Activated CD4-positive, alpha-beta memory T cell treated with anti-CD3 and anti-CD28 coated beads, Interleukin-2, amount 10 ng/mL, durations not matched to agents 7 days and 5 days (primary cell): Measurements from ENCODE around the gene NAA15. TPM values are rescaled to one million over a fixed set of nuclear protein-coding genes. Genes with fewer than 3 reads are reported as not detected.
A peak's percentile ranks its signal among the peaks of the same experiment; 100 is the strongest.

Experiments
- CTCF ChIA-PET: fragments of 350-600 bp; sonication (Branson Sonifier 250); formaldehyde crosslinking; loops from one replicate; lab custom pipeline; 2021; ENCODE audit warnings: antibody characterized with exemption, inconsistent platforms; lab: Charles Lee
- POLR2A ChIA-PET: fragments of 350-600 bp; sonication (Branson Sonifier 250); formaldehyde crosslinking; loops from one replicate; lab custom pipeline; 2021; ENCODE audit warnings: antibody characterized with exemption; lab: Charles Lee
- DNase-seq: peaks from one replicate; pipeline ENCODE4 v3.0.0-alpha.2; 2020
- H3K27ac Mint-ChIP-seq: one replicate; pipeline ENCODE4 v1.8.0; 2021; ENCODE audit warnings: mild to moderate bottlenecking, mixed read lengths
- H3K27me3 Mint-ChIP-seq: one replicate; pipeline ENCODE4 v1.8.0; 2021; ENCODE audit warnings: mixed read lengths
- H3K36me3 Mint-ChIP-seq: one replicate; pipeline ENCODE4 v1.8.0; 2021; ENCODE audit warnings: low read depth, mixed read lengths
- H3K4me1 Mint-ChIP-seq: one replicate; pipeline ENCODE4 v1.8.0; 2021; ENCODE audit warnings: mixed read lengths
- H3K4me3 Mint-ChIP-seq: one replicate; pipeline ENCODE4 v1.8.0; 2021; ENCODE audit warnings: mild to moderate bottlenecking, mixed read lengths
- H3K9me3 Mint-ChIP-seq: one replicate; pipeline ENCODE4 v1.8.0; 2021; ENCODE audit warnings: mixed read lengths
- total RNA-seq, 2 experiments: library from RNA; stranded (reverse); gene quantifications; one replicate each; pipeline ENCODE4 v1.2.3, GENCODE V29; 2021

Gene NAA15
- total RNA-seq, 2 experiments from 2014 or later: 45.7 to 52.5 TPM

- peak overlapping the region; percentile 12 for H3K4me3 Mint-ChIP-seq
- H3K36me3 Mint-ChIP-seq: no peaks in the 10 kb centered on the region
- DNase-seq: no peak
- no peaks in the 10 kb centered on the region for H3K9me3 Mint-ChIP-seq
- peaks cover 17% of the 10 kb centered on the region for H3K4me1 Mint-ChIP-seq
- H3K27ac Mint-ChIP-seq: no peak overlapping the region
- POLR2A ChIA-PET: no interaction called here
- CTCF ChIA-PET: no interaction called here
- H3K27me3 Mint-ChIP-seq: peaks cover 48% of the 10 kb centered on the region
Measured at GRCh38 chr4:139278485-139278884, 22.8 kb upstream of the NAA15 start.

GRCh38 chr4:139278912-139279759 is 22.2 kb upstream of the NAA15 start:
- CTCF ChIA-PET: interaction anchor here (1.4 kb wide), 1 partner anchor 51 kb away, joined by 3 read pairs; no protein-coding TSS in a partner anchor
- DNase-seq: no peak
- POLR2A ChIA-PET: interaction anchor here (0.9 kb wide), 1 partner anchor 102 kb away, joined by 3 read pairs; no protein-coding TSS in a partner anchor
- Mint-ChIP-seq H3K4me1 (peaks cover 17% of the 10 kb centered on the region), H3K27me3 (peaks cover 48% of the 10 kb centered on the region), H3K27ac (no peak overlapping the region), H3K9me3 (no peaks in the 10 kb centered on the region), H3K36me3 (peaks cover under 1% of the 10 kb centered on the region), H3K4me3 (peak overlapping the region; percentile 59)

- peak within 1 kb of the TSS; percentile 59 for H3K4me3 Mint-ChIP-seq
Measured at GRCh38 chr4:139279760-139280620, 21.3 kb upstream of the NAA15 start, which contains the start of gene MGARP. MGARP (minus strand) TSS chr4:139280225; CDS start chr4:139280158, 67 bp downstream.

GRCh38 chr4:139282065-139282720 is 19.1 kb upstream of the NAA15 start:
- Mint-ChIP-seq H3K9me3 (peaks cover 10% of the 10 kb centered on the region), H3K27me3 (peaks cover 36% of the 10 kb centered on the region), H3K4me1 (peaks cover 17% of the 10 kb centered on the region), H3K36me3 (peaks cover 9% of the 10 kb centered on the region), H3K4me3 (no peak overlapping the region), H3K27ac (no peak overlapping the region)
- ChIA-PET CTCF (interaction anchor here (0.9 to 2.9 kb wide), 3 partner anchors 11 to 16 kb away, joined by 3 to 15 read pairs (median 4); no protein-coding TSS in a partner anchor), POLR2A (interaction anchor here (1.6 kb wide), 1 partner anchor 19 kb away, joined by 5 read pairs; the partner anchor contains the start of gene NAA15)
- no peak for DNase-seq

More at GRCh38 chr4:139279760-139280620, 21.3 kb upstream of the NAA15 start, which contains the start of gene MGARP:
- ChIA-PET POLR2A (interaction anchor here (0.9 kb wide), 1 partner anchor 103 kb away, joined by 3 read pairs; no protein-coding TSS in a partner anchor), CTCF (interaction anchor here (1.4 to 2.9 kb wide), 3 partner anchors 16 to 249 kb away, joined by 3 to 15 read pairs (median 4); no protein-coding TSS in a partner anchor)
- H3K9me3 Mint-ChIP-seq: peaks cover 5% of the 10 kb centered on the region
- H3K4me1 Mint-ChIP-seq: peaks cover 17% of the 10 kb centered on the region
- no peak for DNase-seq
- peaks cover 9% of the 10 kb centered on the region for H3K36me3 Mint-ChIP-seq
- peaks cover 47% of the 10 kb centered on the region for H3K27me3 Mint-ChIP-seq
- H3K27ac Mint-ChIP-seq: no peak within 1 kb of the TSS

GRCh38 chr4:139282721-139283075 is 18.6 kb upstream of the NAA15 start:
- no peak overlapping the region for H3K4me3 Mint-ChIP-seq
- peaks cover 10% of the 10 kb centered on the region for H3K9me3 Mint-ChIP-seq
- peaks cover 9% of the 10 kb centered on the region for H3K36me3 Mint-ChIP-seq
- ChIA-PET POLR2A (interaction anchor here (1.6 kb wide), 1 partner anchor 18 kb away, joined by 5 read pairs; the partner anchor contains the start of gene NAA15), CTCF (interaction anchor here (0.9 to 2.9 kb wide), 4 partner anchors 11 to 18 kb away, joined by 3 to 15 read pairs (median 4); partner anchors contain the start of gene NAA15)
- H3K4me1 Mint-ChIP-seq: peaks cover 17% of the 10 kb centered on the region
- DNase-seq: no peak
- H3K27ac Mint-ChIP-seq: no peak overlapping the region
- peaks cover 33% of the 10 kb centered on the region for H3K27me3 Mint-ChIP-seq

GRCh38 chr4:139286186-139286698 is 15.1 kb upstream of the NAA15 start:
- POLR2A ChIA-PET: no interaction called here

GRCh38 chr4:139295206-139295941 is 5.9 kb upstream of the NAA15 start:
- CTCF ChIA-PET: interaction anchor here (0.6 to 3.4 kb wide), 44 partner anchors 10 to 281 kb away, joined by 3 to 61 read pairs (median 6); partner anchors contain the start of genes ELF2, NOCT and SETD7
- Mint-ChIP-seq H3K9me3 (no peaks in the 10 kb centered on the region), H3K4me1 (peaks cover 33% of the 10 kb centered on the region), H3K27ac (peak overlapping the region; percentile 78), H3K36me3 (peaks cover 28% of the 10 kb centered on the region), H3K27me3 (no peaks in the 10 kb centered on the region), H3K4me3 (peak overlapping the region; percentile 92)
- POLR2A ChIA-PET: interaction anchor here (0.8 to 5.3 kb wide), 14 partner anchors 11 to 280 kb away, joined by 3 to 21 read pairs (median 4); partner anchors contain the start of genes ELF2, NOCT and RAB33B
- DNase-seq: peak; percentile 96

More at GRCh38 chr4:139286186-139286698, 15.1 kb upstream of the NAA15 start:
- H3K9me3 Mint-ChIP-seq: peaks cover 10% of the 10 kb centered on the region
- H3K27ac Mint-ChIP-seq: no peak overlapping the region
- H3K4me1 Mint-ChIP-seq: no peaks in the 10 kb centered on the region
- DNase-seq: no peak
- CTCF ChIA-PET: interaction anchor here (4.4 kb wide), 1 partner anchor 10 kb away, joined by 20 read pairs; no protein-coding TSS in a partner anchor
- H3K4me3 Mint-ChIP-seq: no peak overlapping the region
- peaks cover 21% of the 10 kb centered on the region for H3K36me3 Mint-ChIP-seq
- H3K27me3 Mint-ChIP-seq: peaks cover 2% of the 10 kb centered on the region

- Mint-ChIP-seq H3K27me3 (no peaks in the 10 kb centered on the region), H3K4me1 (peaks cover 38% of the 10 kb centered on the region), H3K4me3 (peak overlapping the region; percentile 92), H3K9me3 (no peaks in the 10 kb centered on the region), H3K36me3 (peaks cover 27% of the 10 kb centered on the region), H3K27ac (peak overlapping the region; percentile 5)
- ChIA-PET POLR2A (interaction anchor here (0.8 to 5.3 kb wide), 15 partner anchors 10 to 280 kb away, joined by 3 to 21 read pairs (median 3); partner anchors contain the start of genes ELF2, NOCT and RAB33B), CTCF (interaction anchor here (0.7 to 3.4 kb wide), 39 partner anchors 9 to 281 kb away, joined by 3 to 61 read pairs (median 7); partner anchors contain the start of genes ELF2, NOCT and SETD7)
- no peak for DNase-seq
Measured at GRCh38 chr4:139295942-139296299, 5.4 kb upstream of the NAA15 start.

GRCh38 chr4:139297001-139297410 is 4.3 kb upstream of the NAA15 start:
- CTCF ChIA-PET: interaction anchor here (0.6 to 3.4 kb wide), 20 partner anchors 12 to 282 kb away, joined by 3 to 61 read pairs (median 8); partner anchors contain the start of gene NOCT
- Mint-ChIP-seq H3K36me3 (peaks cover 24% of the 10 kb centered on the region), H3K4me3 (no peak overlapping the region), H3K9me3 (no peaks in the 10 kb centered on the region), H3K27ac (no peak overlapping the region), H3K4me1 (peaks cover 39% of the 10 kb centered on the region), H3K27me3 (no peaks in the 10 kb centered on the region)
- DNase-seq: no peak
- POLR2A ChIA-PET: interaction anchor here (0.9 to 5.3 kb wide), 5 partner anchors 15 to 281 kb away, joined by 3 to 21 read pairs (median 3); partner anchors contain the start of genes ELF2, NOCT and RAB33B

GRCh38 chr4:139299536-139299935 is 1.8 kb upstream of the NAA15 start:
- H3K9me3 Mint-ChIP-seq: no peaks in the 10 kb centered on the region
- peaks cover 16% of the 10 kb centered on the region for H3K36me3 Mint-ChIP-seq
- ChIA-PET CTCF (interaction anchor here (1.1 to 3.7 kb wide), 5 partner anchors 13 to 269 kb away, joined by 3 to 22 read pairs (median 10); partner anchors contain the start of gene ELF2), POLR2A (interaction anchor here (1.2 to 4.7 kb wide), 7 partner anchors 33 to 1057 kb away, joined by 3 to 65 read pairs (median 4); partner anchors contain the start of genes ELF2 and SLC7A11)
- H3K27ac Mint-ChIP-seq: no peak overlapping the region
- no peaks in the 10 kb centered on the region for H3K27me3 Mint-ChIP-seq
- H3K4me3 Mint-ChIP-seq: peak overlapping the region; percentile 88
- no peak for DNase-seq
- H3K4me1 Mint-ChIP-seq: peaks cover 54% of the 10 kb centered on the region
